Stimulated activated CD8-positive, alpha-beta memory T cell treated with anti-CD3 and anti-CD28 coated beads, Interleukin-4, amount 100 ng/mL, for 4 hours (primary cell): ENCODE data around the gene TTLL5.

Experiments
- DNase-seq, 2 donors: peaks; one replicate each; pipeline ENCODE4 v3.0.0-alpha.2; 2020; ENCODE audit warnings: low read depth in 2 of 2, low spot score in 1 of 2

TTLL5 gene

GRCh38 chr14:75734854-75735253 is 73.8 kb downstream of the TTLL5 start:
- DNase-seq: no peak

- DNase-seq: no peak
These were observed 75.9 kb downstream of the TTLL5 start for GRCh38 chr14:75736845-75737485.

GRCh38 chr14:75738192-75738591 is 77.1 kb downstream of the TTLL5 start:
- DNase-seq: no peak

- DNase-seq: no peak
These were observed 81.8 kb downstream of the TTLL5 start for GRCh38 chr14:75742867-75743266.

- DNase-seq: no peak
These were observed 86.9 kb downstream of the TTLL5 start for GRCh38 chr14:75747899-75748298.

- DNase-seq: no peak
These were observed 87.3 kb downstream of the TTLL5 start for GRCh38 chr14:75748336-75748735.

GRCh38 chr14:75751296-75751695 is 90.2 kb downstream of the TTLL5 start:
- DNase-seq: no peak

GRCh38 chr14:75752086-75752485 is 91.0 kb downstream of the TTLL5 start:
- no peak for DNase-seq

GRCh38 chr14:75752907-75753594 is 92.0 kb downstream of the TTLL5 start:
- DNase-seq: no peak

GRCh38 chr14:75753696-75754095 is 92.7 kb downstream of the TTLL5 start:
- no peak for DNase-seq

- no peak for DNase-seq
These were observed 96.8 kb downstream of the TTLL5 start for GRCh38 chr14:75757644-75758402.

GRCh38 chr14:75764020-75764419 is 103.0 kb downstream of the TTLL5 start:
- no peak for DNase-seq

- no peak for DNase-seq
These were observed 108.1 kb downstream of the TTLL5 start for GRCh38 chr14:75769047-75769685.

GRCh38 chr14:75770635-75771034 is 109.6 kb downstream of the TTLL5 start:
- no peak for DNase-seq

- DNase-seq: no peak
These were observed 110.5 kb downstream of the TTLL5 start for GRCh38 chr14:75771595-75771994.

GRCh38 chr14:75773046-75773445 is 112.0 kb downstream of the TTLL5 start:
- no peak for DNase-seq

- DNase-seq: no peak
These were observed 120.0 kb downstream of the TTLL5 start for GRCh38 chr14:75781096-75781495.

GRCh38 chr14:75783184-75783583 is 122.1 kb downstream of the TTLL5 start:
- no peak for DNase-seq

- no peak for DNase-seq
These were observed 122.7 kb downstream of the TTLL5 start for GRCh38 chr14:75783602-75784313.

- no peak for DNase-seq
These were observed 123.3 kb downstream of the TTLL5 start for GRCh38 chr14:75784314-75784686.

GRCh38 chr14:75793806-75794205 is 132.8 kb downstream of the TTLL5 start:
- no peak for DNase-seq
